ENCODE results near the gene CCT5.

GRCh38 chr5:10262121-10262774 lies 12.2 kb downstream of the CCT5 start:
- TF ChIP-seq TAF1 (IDR thresholded peaks at IDR 0.05; ENCODE audit: borderline replicate concordance, low read depth, low read length) (no peak), SREBF2 (IDR thresholded peaks at IDR 0.05; ENCODE audit: low read length) (no peak), USF2 (IDR thresholded peaks at IDR 0.05; ENCODE audit: borderline replicate concordance, low read depth, low read length) (no peak), IKZF1 (conservative IDR thresholded peaks at IDR 0.05) (no peak), EZH2 (IDR thresholded peaks at IDR 0.05; ENCODE audit: borderline replicate concordance, control insufficient read depth, low read depth, low read length) (no peak), HCFC1 (IDR thresholded peaks at IDR 0.05; ENCODE audit: low read length) (no peak), EGR1 (IDR thresholded peaks at IDR 0.05; ENCODE audit: borderline replicate concordance in 1 of 2, low read depth in 2 of 2, low read length in 2 of 2) (no peak)

Measured in GM12878 (cell line).